Measurements from ENCODE around the gene NMBR.

DNA sequence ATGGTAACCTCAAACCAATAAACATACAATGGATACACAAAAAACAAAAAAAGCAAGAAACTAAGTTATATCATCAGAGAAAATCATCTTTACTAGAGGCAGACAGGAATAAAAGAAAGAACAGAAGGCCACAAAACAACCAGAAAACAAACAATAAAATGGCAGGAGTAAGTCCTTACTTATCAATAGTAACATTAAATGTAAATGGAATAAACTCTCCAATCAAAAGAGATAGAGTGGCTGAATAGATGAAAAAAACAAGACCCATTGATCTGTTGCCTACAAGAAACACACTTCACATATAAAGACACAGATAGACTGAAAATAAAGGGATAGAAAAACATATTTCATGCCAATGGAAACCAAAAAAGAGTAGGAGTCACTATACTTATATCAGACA, 95.5 kb downstream of the NMBR start:
- no peak for TF ChIP-seq SNAI2 (CRISPR knock-in tag; IDR thresholded peaks at IDR 0.05)
- TF ChIP-seq, protein P1, sequence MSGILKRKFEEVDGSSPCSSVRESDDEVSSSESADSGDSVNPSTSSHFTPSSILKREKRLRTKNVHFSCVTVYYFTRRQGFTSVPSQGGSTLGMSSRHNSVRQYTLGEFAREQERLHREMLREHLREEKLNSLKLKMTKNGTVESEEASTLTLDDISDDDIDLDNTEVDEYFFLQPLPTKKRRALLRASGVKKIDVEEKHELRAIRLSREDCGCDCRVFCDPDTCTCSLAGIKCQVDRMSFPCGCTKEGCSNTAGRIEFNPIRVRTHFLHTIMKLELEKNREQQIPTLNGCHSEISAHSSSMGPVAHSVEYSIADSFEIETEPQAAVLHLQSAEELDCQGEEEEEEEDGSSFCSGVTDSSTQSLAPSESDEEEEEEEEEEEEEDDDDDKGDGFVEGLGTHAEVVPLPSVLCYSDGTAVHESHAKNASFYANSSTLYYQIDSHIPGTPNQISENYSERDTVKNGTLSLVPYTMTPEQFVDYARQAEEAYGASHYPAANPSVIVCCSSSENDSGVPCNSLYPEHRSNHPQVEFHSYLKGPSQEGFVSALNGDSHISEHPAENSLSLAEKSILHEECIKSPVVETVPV (CRISPR knock-in tag; IDR thresholded peaks at IDR 0.05): no peak
